H9 (cell line): ENCODE results near the gene FAM120A. TPM values are rescaled to one million over a fixed set of nuclear protein-coding genes. Genes with fewer than 3 reads are reported as not detected.

Experiments
- DNase-seq: peaks from one replicate; pipeline ENCODE4 v3.0.0-alpha.2; 2017
- H2AFZ ChIP-seq: one replicate; pipeline ENCODE4 v1.6.1; 2013; ENCODE audit warnings: mild to moderate bottlenecking, low read length, control low read depth, moderate library complexity
- H2AK5ac ChIP-seq: 2 replicates; pipeline ENCODE4 v1.6.1; 2013; ENCODE audit warnings: low read length, control low read depth, mixed read lengths; ENCODE audit not compliant: insufficient read length
- H2BK120ac ChIP-seq: one replicate; pipeline ENCODE4 v1.6.1; 2013; ENCODE audit warnings: low read depth, mild to moderate bottlenecking, low read length, control low read depth, inconsistent platforms; ENCODE audit not compliant: poor library complexity, severe bottlenecking
- H2BK12ac ChIP-seq: 2 replicates; pipeline ENCODE4 v1.6.1; 2013; ENCODE audit warnings: low read length, control low read depth, mixed read lengths, low read depth; ENCODE audit not compliant: insufficient read length
- H2BK15ac ChIP-seq: 2 replicates; pipeline ENCODE4 v1.6.1; 2013; ENCODE audit warnings: low read depth, low read length, control low read depth
- H2BK20ac ChIP-seq: one replicate; pipeline ENCODE4 v1.6.1; 2013; ENCODE audit warnings: low read depth, mild to moderate bottlenecking, low read length, control low read depth, inconsistent platforms; ENCODE audit not compliant: poor library complexity, severe bottlenecking
- H2BK5ac ChIP-seq: 2 replicates; pipeline ENCODE4 v1.6.1; 2013; ENCODE audit warnings: low read length, control low read depth, mixed read lengths; ENCODE audit not compliant: insufficient read length
- H3K14ac ChIP-seq: 2 replicates; pipeline ENCODE4 v1.6.1; 2013; ENCODE audit warnings: low read length, control low read depth; ENCODE audit not compliant: insufficient read depth
- H3K18ac ChIP-seq: 2 replicates; pipeline ENCODE4 v1.6.1; 2013; ENCODE audit warnings: low read depth, mild to moderate bottlenecking, mixed read lengths, low read length, control low read depth; ENCODE audit not compliant: insufficient read length
- H3K23ac ChIP-seq: 2 replicates; pipeline ENCODE4 v1.6.1; 2013; ENCODE audit warnings: low read length, control low read depth, mixed read lengths, low read depth; ENCODE audit not compliant: insufficient read length
- H3K23me2 ChIP-seq: 2 replicates; pipeline ENCODE4 v1.6.1; 2013; ENCODE audit warnings: low read depth, mild to moderate bottlenecking, mixed read lengths, low read length, control low read depth; ENCODE audit not compliant: insufficient read length, poor library complexity, severe bottlenecking
- H3K27ac ChIP-seq: 2 replicates; pipeline ENCODE4 v1.5.1; 2013; ENCODE audit warnings: low read length, control low read depth, mixed read lengths, low read depth; ENCODE audit not compliant: insufficient read length
- H3K27me3 ChIP-seq: 2 replicates; pipeline ENCODE4 v1.6.1; 2013; ENCODE audit warnings: low read length, control low read depth, inconsistent platforms; ENCODE audit not compliant: insufficient read depth
- H3K4ac ChIP-seq: 2 replicates; pipeline ENCODE4 v1.6.1; 2013; ENCODE audit warnings: low read depth, mild to moderate bottlenecking, control low read depth, inconsistent platforms, low read length, moderate library complexity
- H3K4me1 ChIP-seq: 2 replicates; pipeline ENCODE4 v1.6.1; 2013; ENCODE audit warnings: low read length, control low read depth, inconsistent platforms; ENCODE audit not compliant: insufficient read depth
- H3K4me2 ChIP-seq: 2 replicates; pipeline ENCODE4 v1.6.1; 2013; ENCODE audit warnings: low read length, control low read depth, mixed read lengths; ENCODE audit not compliant: insufficient read length, insufficient read depth
- H3K56ac ChIP-seq: 2 replicates; pipeline ENCODE4 v1.6.1; 2013; ENCODE audit warnings: low read depth, mild to moderate bottlenecking, mixed read lengths, low read length, control low read depth; ENCODE audit not compliant: insufficient read length
- H3K79me1 ChIP-seq: 2 replicates; pipeline ENCODE4 v1.6.1; 2013; ENCODE audit warnings: low read depth, mild to moderate bottlenecking, moderate library complexity, low read length, control low read depth, inconsistent platforms; ENCODE audit not compliant: insufficient read depth, poor library complexity, severe bottlenecking
- H3K79me2 ChIP-seq: 2 replicates; pipeline ENCODE4 v1.6.1; 2013; ENCODE audit warnings: low read length, control low read depth, inconsistent platforms; ENCODE audit not compliant: insufficient read depth
- H3K9ac ChIP-seq: 2 replicates; pipeline ENCODE4 v1.6.1; 2013; ENCODE audit warnings: low read length, control low read depth, mixed read lengths; ENCODE audit not compliant: insufficient read length; ENCODE audit errors: extremely low read depth
- H3K9me3 ChIP-seq: one replicate; pipeline ENCODE4 v1.6.1; 2013; ENCODE audit warnings: low read depth, low read length, inconsistent platforms; ENCODE audit not compliant: control insufficient read depth
- H3T11ph ChIP-seq: one replicate; pipeline ENCODE4 v1.6.1; 2013; ENCODE audit warnings: mild to moderate bottlenecking, low read length, control low read depth, inconsistent platforms
- H4K20me1 ChIP-seq: one replicate; pipeline ENCODE4 v1.6.1; 2013; ENCODE audit not compliant: control insufficient read depth, insufficient read length, insufficient read depth
- H4K5ac ChIP-seq: 2 replicates; pipeline ENCODE4 v1.6.1; 2013; ENCODE audit warnings: low read depth, mild to moderate bottlenecking, mixed read lengths, low read length, control low read depth; ENCODE audit not compliant: insufficient read length
- H4K8ac ChIP-seq: replicated peaks from 2 replicates; pipeline ENCODE4 v1.6.1; 2013; ENCODE audit warnings: low read length, control low read depth, mixed read lengths, low read depth; ENCODE audit not compliant: insufficient read length
- H4K91ac ChIP-seq: 2 replicates; pipeline ENCODE4 v1.6.1; 2013; ENCODE audit warnings: low read depth, mild to moderate bottlenecking, moderate library complexity, mixed read lengths, low read length, control low read depth; ENCODE audit not compliant: insufficient read length
- H3K27ac Mint-ChIP-seq, 3 experiments: 2 replicates in 2 of 3; 3 replicates in 1 of 3; pipeline ENCODE4 v1.8.0; 2020 to 2021; ENCODE audit warnings: mixed read lengths in 3 of 3, mild to moderate bottlenecking in 1 of 3, moderate library complexity in 1 of 3
- H3K27me3 Mint-ChIP-seq: 2 replicates; pipeline ENCODE4 v1.8.0; 2021; ENCODE audit warnings: low read depth, mild to moderate bottlenecking, moderate library complexity, mixed read lengths
- H3K36me3 Mint-ChIP-seq, 3 experiments: 2 replicates in 2 of 3; 3 replicates in 1 of 3; pipeline ENCODE4 v1.8.0; 2020 to 2021; ENCODE audit warnings: low read depth in 3 of 3, mixed read lengths in 3 of 3; ENCODE audit not compliant: insufficient read depth in 1 of 3
- H3K4me1 Mint-ChIP-seq, 2 experiments: 2 replicates each; pipeline ENCODE4 v1.8.0; 2020; ENCODE audit warnings: mixed read lengths in 2 of 2
- H3K4me3 Mint-ChIP-seq, 2 experiments: 2 replicates in 1 of 2; 3 replicates in 1 of 2; pipeline ENCODE4 v1.8.0; 2020 to 2021; ENCODE audit warnings: mild to moderate bottlenecking in 2 of 2, mixed read lengths in 2 of 2, moderate library complexity in 1 of 2
- H3K9me3 Mint-ChIP-seq, 2 experiments: 2 replicates in 1 of 2; 3 replicates in 1 of 2; pipeline ENCODE4 v1.8.0; 2020; ENCODE audit warnings: mild to moderate bottlenecking in 2 of 2, mixed read lengths in 2 of 2, moderate library complexity in 1 of 2
- CTCF ChIP-seq: fragments of 200-600 bp; sonication (generic); conservative IDR thresholded peaks from 3 replicates; pipeline ENCODE4 v1.8.0; 2021; ENCODE audit warnings: antibody characterized with exemption, mild to moderate bottlenecking
- WGBS: extraction: QIAGEN DNeasy Blood & Tissue Kit; methylation state at CpG from one replicate; pipeline ENCODE4 v1.1.7; 2013; ENCODE audit warnings: missing lambda C conversion rate, low lambda C conversion rate, mixed read lengths; ENCODE audit not compliant: insufficient read length; ENCODE audit errors: extremely low coverage; 5-methylcytosine and 5-hydroxymethylcytosine counted together
- total RNA-seq: library from RNA; stranded (reverse); gene quantifications from 2 replicates; pipeline ENCODE4 v1.2.1, GENCODE V29; 2021

The FAM120A gene
- total RNA-seq, 1 experiment from 2014 or later: 57.7 TPM

- H3K27ac Mint-ChIP-seq: peak overlapping the region in 1 of 3 experiments; percentile 71; a peak in 2 of 7 replicates
- H3K79me2 ChIP-seq: no peaks in the 10 kb centered on the region
Observed at GRCh38 chr9:93533863-93534262, 82.4 kb downstream of the FAM120A start.

More at GRCh38 chr9:93533863-93534262, 82.4 kb downstream of the FAM120A start:
- no peak overlapping the region for H3K18ac ChIP-seq
- no peaks in the 10 kb centered on the region for H3K9me3 Mint-ChIP-seq
- H2BK5ac ChIP-seq: no peak overlapping the region
- no peak overlapping the region for H3K4ac ChIP-seq
- H3K36me3 Mint-ChIP-seq: peaks cover 13 to 75% (median 41%) of the 10 kb centered on the region in 3 experiments; a peak in 6 of 7 replicates
- no peak overlapping the region for H3K56ac ChIP-seq
- H3K4me3 Mint-ChIP-seq: no peak overlapping the region
- H3K27ac ChIP-seq: no peak overlapping the region
- no peak overlapping the region for H4K91ac ChIP-seq
- H3K4me1 Mint-ChIP-seq: peaks cover 0 to 3% of the 10 kb centered on the region in 2 experiments; a peak in 1 of 4 replicates
- no peak overlapping the region for H2BK120ac ChIP-seq
- no peak overlapping the region for H4K8ac ChIP-seq
- DNase-seq: peak; percentile 42
- no peaks in the 10 kb centered on the region for H3K9me3 ChIP-seq
- no peaks in the 10 kb centered on the region for H3K27me3 ChIP-seq
- H3K23me2 ChIP-seq: no peaks in the 10 kb centered on the region
- no peak overlapping the region for H2BK15ac ChIP-seq
- no CpG with 5 or more reads among the region's 8 CpGs for WGBS
- H4K5ac ChIP-seq: no peak overlapping the region
- H3K23ac ChIP-seq: no peak overlapping the region
- peak; percentile 41; the same call in 2 of the 3 replicates for TF ChIP-seq CTCF
- H2AFZ ChIP-seq: no peak overlapping the region
- no peaks in the 10 kb centered on the region for H3K79me1 ChIP-seq
- no peaks in the 10 kb centered on the region for H3K27me3 Mint-ChIP-seq
- H4K20me1 ChIP-seq: no peaks in the 10 kb centered on the region
- H3T11ph ChIP-seq: no peak overlapping the region
- H3K4me1 ChIP-seq: no peaks in the 10 kb centered on the region
- H2BK20ac ChIP-seq: no peak overlapping the region
- H3K14ac ChIP-seq: no peak overlapping the region
- no peak overlapping the region for H3K4me2 ChIP-seq
- no peak overlapping the region for H3K9ac ChIP-seq
- no peak overlapping the region for H2AK5ac ChIP-seq
- H2BK12ac ChIP-seq: no peak overlapping the region
